Measurements from ENCODE around the gene HDAC1.
A peak's percentile ranks its signal among the peaks of the same experiment; 100 is the strongest.

HDAC1 gene

GRCh38 chr1:32351399-32352238, 59.7 kb downstream of the HDAC1 start:
- TF ChIP-seq SIN3A (IDR thresholded peaks at IDR 0.05; ENCODE audit: borderline replicate concordance, insufficient read depth, low read length): no peak
- TF ChIP-seq REST (IDR thresholded peaks at IDR 0.05; ENCODE audit: insufficient read depth in 1 of 2, low read depth in 2 of 2, low read length in 2 of 2): no peak
- TF ChIP-seq TAF1 (IDR thresholded peaks at IDR 0.05; ENCODE audit: borderline replicate concordance, insufficient read depth, low read length): no peak
- TF ChIP-seq FOXP2 (optimal IDR thresholded peaks at IDR 0.05; ENCODE audit: borderline replicate concordance, extremely low read depth, extremely low read length, insufficient read depth): peak; percentile 61
- TF ChIP-seq POLR2AphosphoS5 (IDR thresholded peaks at IDR 0.05; ENCODE audit: low read depth, low read length): no peak; the same call in 1 of the 2 replicates

- TF ChIP-seq FOXP2 (optimal IDR thresholded peaks at IDR 0.05; ENCODE audit: borderline replicate concordance, extremely low read depth, extremely low read length, insufficient read depth) (no peak), TAF1 (IDR thresholded peaks at IDR 0.05; ENCODE audit: borderline replicate concordance, insufficient read depth, low read length) (no peak), REST (IDR thresholded peaks at IDR 0.05; ENCODE audit: insufficient read depth in 1 of 2, low read depth in 2 of 2, low read length in 2 of 2) (no peak), POLR2AphosphoS5 (IDR thresholded peaks at IDR 0.05; ENCODE audit: low read depth, low read length) (no peak), SIN3A (IDR thresholded peaks at IDR 0.05; ENCODE audit: borderline replicate concordance, insufficient read depth, low read length) (no peak)
Measured at GRCh38 chr1:32352239-32352745, 60.4 kb downstream of the HDAC1 start.

- TF ChIP-seq POLR2AphosphoS5 (IDR thresholded peaks at IDR 0.05; ENCODE audit: low read depth, low read length) (no peak), FOXP2 (optimal IDR thresholded peaks at IDR 0.05; ENCODE audit: borderline replicate concordance, extremely low read depth, extremely low read length, insufficient read depth) (no peak)
Measured at GRCh38 chr1:32352831-32353383, 61.0 kb downstream of the HDAC1 start.

- no peak for TF ChIP-seq REST (IDR thresholded peaks at IDR 0.05; ENCODE audit: insufficient read depth in 1 of 2, low read depth in 2 of 2, low read length in 2 of 2)
- no peak for TF ChIP-seq FOXP2 (optimal IDR thresholded peaks at IDR 0.05; ENCODE audit: borderline replicate concordance, extremely low read depth, extremely low read length, insufficient read depth)
- TF ChIP-seq SIN3A (IDR thresholded peaks at IDR 0.05; ENCODE audit: borderline replicate concordance, insufficient read depth, low read length): no peak
- TF ChIP-seq TAF1 (IDR thresholded peaks at IDR 0.05; ENCODE audit: borderline replicate concordance, insufficient read depth, low read length): no peak
- TF ChIP-seq POLR2AphosphoS5 (IDR thresholded peaks at IDR 0.05; ENCODE audit: low read depth, low read length): no peak
Measured at GRCh38 chr1:32353431-32353830, 61.5 kb downstream of the HDAC1 start.

- TF ChIP-seq TAF1 (IDR thresholded peaks at IDR 0.05; ENCODE audit: borderline replicate concordance, insufficient read depth, low read length) (no peak), FOXP2 (optimal IDR thresholded peaks at IDR 0.05; ENCODE audit: borderline replicate concordance, extremely low read depth, extremely low read length, insufficient read depth) (peak; percentile 16)
Measured at GRCh38 chr1:32353886-32354570, 62.1 kb downstream of the HDAC1 start.

All from PFSK-1 (cell line).